H1 (cell line): Measurements from ENCODE around the gene TGFBR1. TPM values are rescaled to one million over a fixed set of nuclear protein-coding genes. Genes with fewer than 3 reads are reported as not detected.

Experiments used
- CTCF ChIA-PET: fragments of 300-600 bp; sonication (Branson Sonifier 250); formaldehyde crosslinking; loops from one replicate; lab custom pipeline; 2021; ENCODE audit not compliant: partially characterized antibody; lab: Charles Lee
- POLR2A ChIA-PET: fragments of 300-600 bp; sonication (Branson Sonifier 250); formaldehyde crosslinking; loops from one replicate; lab custom pipeline; 2021; ENCODE audit warnings: inconsistent platforms; ENCODE audit not compliant: partially characterized antibody; lab: Charles Lee
- DNase-seq, 2 experiments: peaks; one replicate each; pipeline versions ENCODE4 v3.0.0 to v3.0.0-alpha.2; 2010 to 2022; ENCODE audit warnings: low spot score in 2 of 2, low read depth in 1 of 2, mixed read lengths in 1 of 2
- FAIRE-seq: peaks from 2 replicates; lab custom pipeline; 2011; peaks lifted over from hg19 to GRCh38; lab: Jason Lieb, UNC
- H2AFZ ChIP-seq: 2 replicates; pipeline ENCODE4 v1.8.1; 2012; ENCODE audit warnings: low read length, inconsistent platforms
- H2AK5ac ChIP-seq: 2 replicates; pipeline ENCODE4 v1.6.1; 2013; ENCODE audit warnings: low read depth, low read length
- H2BK120ac ChIP-seq: replicated peaks from 2 replicates; pipeline ENCODE3; 2013; ENCODE audit warnings: low read depth, low read length, inconsistent platforms
- H2BK12ac ChIP-seq: 2 replicates; pipeline ENCODE4 v1.6.1; 2013; ENCODE audit warnings: low read depth, low read length
- H2BK15ac ChIP-seq: 2 replicates; pipeline ENCODE4 v1.6.1; 2013; ENCODE audit warnings: low read length
- H2BK20ac ChIP-seq: 2 replicates; pipeline ENCODE4 v1.6.1; 2013; ENCODE audit warnings: low read length
- H2BK5ac ChIP-seq: 2 replicates; pipeline ENCODE4 v1.6.1; 2013; ENCODE audit warnings: low read depth, low read length
- H3K14ac ChIP-seq: 2 replicates; pipeline ENCODE4 v1.6.1; 2013; ENCODE audit warnings: inconsistent platforms; ENCODE audit not compliant: insufficient read length
- H3K18ac ChIP-seq: 2 replicates; pipeline ENCODE4 v1.6.1; 2013; ENCODE audit warnings: low read length; ENCODE audit errors: extremely low read depth
- H3K23ac ChIP-seq: 2 replicates; pipeline ENCODE4 v1.6.1; 2013; ENCODE audit warnings: inconsistent platforms; ENCODE audit not compliant: insufficient read length
- H3K23me2 ChIP-seq: 2 replicates; pipeline ENCODE4 v1.6.1; 2013; ENCODE audit warnings: low read depth, low read length
- H3K27ac ChIP-seq: 2 replicates; pipeline ENCODE4 v1.6.1; 2011; ENCODE audit warnings: low read depth, low read length, inconsistent platforms
- H3K27me3 ChIP-seq, 4 experiments: replicated peaks in 1 of 4; 1 replicate in 1 of 4; 2 replicates in 3 of 4; pipeline versions ENCODE4 v1.6.1 to v1.8.1; 2011 to 2013; ENCODE audit warnings: low read length in 3 of 4, mild to moderate bottlenecking in 3 of 4, inconsistent platforms in 2 of 4, mixed read lengths in 2 of 4, moderate library complexity in 1 of 4; ENCODE audit not compliant: control insufficient read depth in 3 of 4, insufficient read depth in 3 of 4; ENCODE audit errors: extremely low read depth in 1 of 4
- H3K36me3 ChIP-seq, 4 experiments: 2 replicates each; pipeline versions ENCODE4 v1.6.1 to v1.8.1; 2011 to 2013; ENCODE audit warnings: mild to moderate bottlenecking in 4 of 4, low read length in 3 of 4, moderate library complexity in 2 of 4, control low read depth in 1 of 4, inconsistent platforms in 1 of 4; ENCODE audit not compliant: insufficient read depth in 4 of 4, control insufficient read depth in 2 of 4
- H3K4ac ChIP-seq: replicated peaks from 2 replicates; pipeline ENCODE3; 2013; ENCODE audit warnings: low read length, low read depth, mixed read lengths, inconsistent platforms; ENCODE audit not compliant: insufficient read length
- H3K4me1 ChIP-seq, 4 experiments: replicated peaks in 1 of 4; 1 replicate in 1 of 4; 2 replicates in 3 of 4; pipeline versions ENCODE4 v1.6.1 to v1.8.1; 2011 to 2013; ENCODE audit warnings: low read length in 3 of 4, inconsistent platforms in 2 of 4, mixed read lengths in 1 of 4; ENCODE audit not compliant: insufficient read depth in 4 of 4, control insufficient read depth in 3 of 4
- H3K4me2 ChIP-seq, 2 experiments: 2 replicates each; pipeline versions ENCODE4 v1.6.1 to v1.8.1; 2011 to 2013; ENCODE audit warnings: low read depth in 2 of 2, low read length in 2 of 2, control low read depth in 1 of 2, inconsistent platforms in 1 of 2, mild to moderate bottlenecking in 1 of 2; ENCODE audit not compliant: insufficient read depth in 1 of 2
- H3K4me3 ChIP-seq, 4 experiments: fragments of 200-600, 300-600 bp in 1 of 4; sonication (generic), shearing (Covaris generic), sonication (Bioruptor Twin) in 1 of 4; 2 replicates each; pipeline versions ENCODE4 v1.5.1 to v1.8.1; 2011 to 2016; ENCODE audit warnings: low read length in 4 of 4, low read depth in 3 of 4, control low read depth in 2 of 4, inconsistent platforms in 2 of 4, mild to moderate bottlenecking in 2 of 4, mixed read lengths in 1 of 4, moderate library complexity in 1 of 4; ENCODE audit not compliant: insufficient read depth in 2 of 4; ENCODE audit errors: extremely low read depth in 1 of 4
- H3K56ac ChIP-seq: replicated peaks from 2 replicates; pipeline ENCODE3; 2013; ENCODE audit warnings: low read depth, mild to moderate bottlenecking, mixed read lengths, low read length, inconsistent platforms; ENCODE audit not compliant: insufficient read length
- H3K79me1 ChIP-seq: 2 replicates; pipeline ENCODE4 v1.6.1; 2013; ENCODE audit warnings: low read depth, low read length, control low read depth
- H3K79me2 ChIP-seq, 2 experiments: 2 replicates each; pipeline versions ENCODE4 v1.6.1 to v1.8.1; 2012 to 2013; ENCODE audit warnings: low read length in 2 of 2, mild to moderate bottlenecking in 2 of 2, inconsistent platforms in 1 of 2; ENCODE audit not compliant: insufficient read depth in 2 of 2, control insufficient read depth in 1 of 2
- H3K9ac ChIP-seq, 4 experiments: replicated peaks in 1 of 4; 1 replicate in 1 of 4; 2 replicates in 3 of 4; pipeline versions ENCODE4 v1.6.1 to v1.8.1; 2011 to 2013; ENCODE audit warnings: low read depth in 3 of 4, low read length in 3 of 4, control low read depth in 2 of 4, mild to moderate bottlenecking in 2 of 4, moderate library complexity in 2 of 4, inconsistent platforms in 1 of 4; ENCODE audit errors: extremely low read depth in 1 of 4
- H3K9me3 ChIP-seq, 2 experiments: 2 replicates each; pipeline versions ENCODE4 v1.6.1 to v1.8.1; 2012 to 2013; ENCODE audit warnings: mild to moderate bottlenecking in 2 of 2, moderate library complexity in 2 of 2, control low read depth in 1 of 2, inconsistent platforms in 1 of 2, low read depth in 1 of 2, low read length in 1 of 2, mixed read lengths in 1 of 2; ENCODE audit not compliant: insufficient read depth in 2 of 2
- H4K20me1 ChIP-seq, 2 experiments: replicated peaks in 1 of 2; 2 replicates each; pipeline versions ENCODE3 to v1.8.1; 2011 to 2013; ENCODE audit warnings: inconsistent platforms in 2 of 2, low read length in 2 of 2, mild to moderate bottlenecking in 1 of 2; ENCODE audit not compliant: insufficient read depth in 2 of 2, control insufficient read depth in 1 of 2
- H4K5ac ChIP-seq: 2 replicates; pipeline ENCODE4 v1.6.1; 2013; ENCODE audit warnings: low read length, low read depth, mixed read lengths, inconsistent platforms; ENCODE audit not compliant: insufficient read length
- H4K8ac ChIP-seq: 2 replicates; pipeline ENCODE4 v1.8.0; 2013; ENCODE audit warnings: mild to moderate bottlenecking, moderate library complexity, low read length, inconsistent platforms; ENCODE audit not compliant: insufficient read depth; ENCODE audit errors: extremely low read depth
- H4K91ac ChIP-seq: replicated peaks from 2 replicates; pipeline ENCODE3; 2013; ENCODE audit warnings: low read length, mixed read lengths, inconsistent platforms; ENCODE audit not compliant: insufficient read length
- BACH1 ChIP-seq: IDR thresholded peaks from 2 replicates; pipeline ENCODE4 v1.6.1; 2012; ENCODE audit warnings: low read length, improper control_type of control experiment
- GTF2F1 ChIP-seq: IDR thresholded peaks from 2 replicates; pipeline ENCODE4 v1.6.1; 2012; ENCODE audit warnings: low read depth, low read length, improper control_type of control experiment, borderline replicate concordance
- JUN ChIP-seq: IDR thresholded peaks from 2 replicates; pipeline ENCODE4 v1.6.1; 2011; ENCODE audit warnings: low read depth, mild to moderate bottlenecking, improper control_type of control experiment, low read length
- KDM4A ChIP-seq: IDR thresholded peaks from one replicate; pipeline ENCODE4 v1.7.1; 2012; ENCODE audit warnings: low read depth, mild to moderate bottlenecking, moderate library complexity, low read length, inconsistent platforms; ENCODE audit not compliant: severe bottlenecking
- MAFK ChIP-seq: IDR thresholded peaks from 2 replicates; pipeline ENCODE4 v1.6.1; 2012; ENCODE audit warnings: low read depth, mild to moderate bottlenecking, improper control_type of control experiment, low read length
- SIRT6 ChIP-seq: IDR thresholded peaks from one replicate; pipeline ENCODE4 v1.7.1; 2012; ENCODE audit warnings: low read length, inconsistent platforms
- TAF1 ChIP-seq: IDR thresholded peaks from 2 replicates; pipeline ENCODE4 v1.6.1; 2011; ENCODE audit warnings: mild to moderate bottlenecking, low read depth, low read length
- WGBS, 2 experiments: shearing (Covaris generic) in 1 of 2; methylation state at CpG; one replicate each; pipeline versions ENCODE4 v1.1.6 to v1.1.7; 2013 to 2015; ENCODE audit warnings: low lambda C conversion rate in 2 of 2, mixed read lengths in 2 of 2, inconsistent platforms in 1 of 2, low coverage in 1 of 2, missing lambda C conversion rate in 1 of 2; ENCODE audit not compliant: insufficient replicate concordance in 2 of 2, insufficient coverage in 1 of 2, insufficient read length in 1 of 2; ENCODE audit errors: extremely low coverage in 1 of 2, missing lambda C conversion rate in 1 of 2; 5-methylcytosine and 5-hydroxymethylcytosine counted together
- polyA plus RNA-seq, 7 experiments: library from polyadenylated mRNA; depleted of rRNA in 3 of 7; stranded (reverse) in 5 of 7; unstranded in 2 of 7; fragments of >200 nt in 5 of 7; fragments of 200-250 nt in 2 of 7; gene quantifications; 1 replicate in 5 of 7; 2 replicates in 1 of 7; 4 replicates in 1 of 7; pipeline versions ENCODE4 v1.2.1 to v1.2.3, GENCODE V29; 2011 to 2013; ENCODE audit warnings: missing spikeins in 2 of 7, mixed read lengths in 2 of 7
- total RNA-seq: library from RNA; stranded (reverse); fragmentation: NEBNext Ultra II Directional; extraction: Animal tissue kit (Norgen Biotek cat#: 25700); gene quantifications from 2 replicates; pipeline ENCODE4 v1.2.1, GENCODE V29; 2021

Gene TGFBR1
- total and polyA plus RNA-seq, 2 of the 8 experiments (the other 6 are each of a cell fraction or from before 2014, with no cell fraction given) = 16.8 to 52.4 TPM

DNA sequence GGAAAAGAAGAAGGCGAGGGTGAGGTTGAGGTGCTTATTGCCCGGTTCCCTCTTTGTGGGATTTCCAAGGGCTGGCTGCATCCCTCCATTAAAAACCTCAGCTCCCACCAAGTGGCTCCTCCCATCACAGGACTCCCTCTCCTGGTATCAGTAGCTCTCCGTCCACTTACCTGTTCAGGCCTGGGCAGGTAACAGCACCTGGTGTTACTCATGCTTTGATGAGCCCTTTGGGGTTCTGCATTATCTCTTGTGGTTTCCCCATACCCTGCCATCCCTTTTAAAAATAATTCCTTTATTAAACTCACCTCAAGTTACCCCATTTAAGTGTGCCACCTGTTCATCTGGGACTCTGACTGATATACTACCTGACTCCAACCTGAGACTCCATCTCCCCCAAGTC, 17.5 kb upstream of the TGFBR1 start:
- H3K4me1 ChIP-seq = no peaks in the 10 kb centered on the region
- H3K79me2 ChIP-seq = no peaks in the 10 kb centered on the region
- no peak overlapping the region for H3K18ac ChIP-seq
- no peaks in the 10 kb centered on the region for H3K79me1 ChIP-seq
- H3K27me3 ChIP-seq = no peaks in the 10 kb centered on the region
- H4K20me1 ChIP-seq = no peaks in the 10 kb centered on the region
- no peak overlapping the region for H2BK12ac ChIP-seq
- no peaks in the 10 kb centered on the region for H3K23me2 ChIP-seq
- ChIA-PET POLR2A (no interaction called here), CTCF (no interaction called here)
- no peak overlapping the region for H3K4me2 ChIP-seq
- H3K4ac ChIP-seq = no peak overlapping the region
- H3K36me3 ChIP-seq = no peaks in the 10 kb centered on the region
- H3K27ac ChIP-seq = no peak overlapping the region
- H2BK5ac ChIP-seq = no peak overlapping the region
- H2AK5ac ChIP-seq = no peak overlapping the region
- TF ChIP-seq JUN = no peak
- TF ChIP-seq GTF2F1 = no peak
- TF ChIP-seq BACH1 = no peak
- TF ChIP-seq SIRT6 = no peak
- no peak for TF ChIP-seq KDM4A
- no peak for TF ChIP-seq MAFK
- TF ChIP-seq TAF1 = no peak
- 90% methylated on average over 3 of the region's 3 CpGs; no CpG with 5 or more reads in 1 of the 2 experiments for WGBS, 2 experiments
- H3K56ac ChIP-seq = no peak overlapping the region
- peaks cover 9 to 10% of the 10 kb centered on the region in 2 experiments; a peak in 3 of 4 replicates for H3K9me3 ChIP-seq
- no peak overlapping the region for H4K91ac ChIP-seq
- no peak overlapping the region for H3K14ac ChIP-seq
- DNase-seq (no peak), FAIRE-seq (no peak)
- no peak overlapping the region for H3K4me3 ChIP-seq
- H2BK15ac ChIP-seq = no peak overlapping the region
- no peak overlapping the region; a peak in 1 of 7 replicates for H3K9ac ChIP-seq
- no peak overlapping the region for H4K5ac ChIP-seq
- H2BK20ac ChIP-seq = no peak overlapping the region
- H4K8ac ChIP-seq = no peak overlapping the region
- no peak overlapping the region for H2BK120ac ChIP-seq
- no peak overlapping the region for H3K23ac ChIP-seq
- no peak overlapping the region for H2AFZ ChIP-seq
